BLaER1 (cell line): Measurements from ENCODE around the gene AKAP4.

ENCODE experiments used
- H3K27ac ChIP-seq: shearing (Covaris generic); formaldehyde crosslinking; 2 replicates; pipeline ENCODE4 v1.8.1; 2022
- H3K27me3 ChIP-seq: shearing (Covaris generic); formaldehyde crosslinking; 2 replicates; pipeline ENCODE4 v1.8.1; 2022
- H3K36me3 ChIP-seq: shearing (Covaris generic); formaldehyde crosslinking; 2 replicates; pipeline ENCODE4 v1.8.1; 2022
- H3K4me1 ChIP-seq: shearing (Covaris generic); formaldehyde crosslinking; 2 replicates; pipeline ENCODE4 v1.8.1; 2022
- H3K4me2 ChIP-seq: shearing (Covaris generic); formaldehyde crosslinking; 2 replicates; pipeline ENCODE4 v1.8.1; 2022
- H3K4me3 ChIP-seq: shearing (Covaris generic); formaldehyde crosslinking; 2 replicates; pipeline ENCODE4 v1.8.1; 2022
- H3K9ac ChIP-seq: shearing (Covaris generic); formaldehyde crosslinking; 2 replicates; pipeline ENCODE4 v1.8.1; 2022
- H3K9me3 ChIP-seq: shearing (Covaris generic); formaldehyde crosslinking; 2 replicates; pipeline ENCODE4 v1.8.1; 2022
- H4K20me1 ChIP-seq: shearing (Covaris generic); formaldehyde crosslinking; 2 replicates; pipeline ENCODE4 v1.8.1; 2022
- Cebpa-rat ChIP-seq: shearing (Covaris generic); IDR thresholded peaks from 2 replicates; pipeline ENCODE4 v1.8.1; 2022

The AKAP4 gene

GRCh38 chrX:50200907-50201306, at the start of gene AKAP4:
Gene AKAP4 (minus strand): TSS chrX:50201007. CDS start chrX:50200889, 118 bp downstream.
- Histone ChIP-seq H3K4me1 (peaks cover 6% of the 10 kb centered on the region), H4K20me1 (no peaks in the 10 kb centered on the region; the same call in 1 of the 2 replicates), H3K9ac (no peak within 1 kb of the TSS), H3K36me3 (no peaks in the 10 kb centered on the region), H3K4me3 (no peak within 1 kb of the TSS), H3K27ac (no peak within 1 kb of the TSS), H3K9me3 (no peaks in the 10 kb centered on the region; the same call in 1 of the 2 replicates), H3K4me2 (no peak within 1 kb of the TSS), H3K27me3 (peaks cover 56% of the 10 kb centered on the region)
- no peak for TF ChIP-seq Cebpa-rat

GRCh38 chrX:50211510-50211909, 10.7 kb upstream of the AKAP4 start:
- Histone ChIP-seq H3K27ac (no peak overlapping the region), H4K20me1 (no peaks in the 10 kb centered on the region), H3K9ac (no peak overlapping the region), H3K36me3 (no peaks in the 10 kb centered on the region), H3K4me3 (no peak overlapping the region), H3K27me3 (peaks cover 52% of the 10 kb centered on the region), H3K4me1 (no peaks in the 10 kb centered on the region), H3K4me2 (no peak overlapping the region), H3K9me3 (no peaks in the 10 kb centered on the region)
- no peak for TF ChIP-seq Cebpa-rat

GRCh38 chrX:50206753-50207152, 5.9 kb upstream of the AKAP4 start:
- Histone ChIP-seq H3K4me1 (peaks cover 6% of the 10 kb centered on the region), H3K4me3 (no peak overlapping the region), H3K9me3 (no peaks in the 10 kb centered on the region; the same call in 1 of the 2 replicates), H3K27ac (no peak overlapping the region), H4K20me1 (no peaks in the 10 kb centered on the region; the same call in 1 of the 2 replicates), H3K27me3 (peaks cover 64% of the 10 kb centered on the region), H3K4me2 (no peak overlapping the region), H3K9ac (no peak overlapping the region), H3K36me3 (no peaks in the 10 kb centered on the region)
- TF ChIP-seq Cebpa-rat = no peak

- H3K4me3 ChIP-seq = 0 out of 2 replicates have a peak within 1 kb of the TSS, but pooled peaks have one; percentile 11
- no peaks in the 10 kb centered on the region for H3K36me3 ChIP-seq
- H4K20me1 ChIP-seq = no peaks in the 10 kb centered on the region; the same call in 1 of the 2 replicates
- peak within 1 kb of the TSS; percentile 65 for H3K27ac ChIP-seq
- peaks cover 6% of the 10 kb centered on the region for H3K4me1 ChIP-seq
- H3K4me2 ChIP-seq = peak within 1 kb of the TSS; percentile 49
- TF ChIP-seq Cebpa-rat = no peak
- H3K9ac ChIP-seq = 0 out of 2 replicates have a peak within 1 kb of the TSS, but pooled peaks have one; percentile 4
- no peaks in the 10 kb centered on the region; the same call in 1 of the 2 replicates for H3K9me3 ChIP-seq
- H3K27me3 ChIP-seq = peaks cover 60% of the 10 kb centered on the region
These were observed 3.6 kb upstream of the AKAP4 start, which contains the start of gene CCNB3 for GRCh38 chrX:50204364-50204899. Gene CCNB3 (plus strand): TSS chrX:50204765. CDS start chrX:50285164, 80,399 bp downstream.

- no peak overlapping the region for H3K9ac ChIP-seq
- peaks cover 6% of the 10 kb centered on the region for H3K4me1 ChIP-seq
- no peaks in the 10 kb centered on the region for H3K36me3 ChIP-seq
- no peak for TF ChIP-seq Cebpa-rat
- no peaks in the 10 kb centered on the region; the same call in 1 of the 2 replicates for H3K9me3 ChIP-seq
- H3K27ac ChIP-seq = no peak overlapping the region
- H4K20me1 ChIP-seq = no peaks in the 10 kb centered on the region; the same call in 1 of the 2 replicates
- H3K4me3 ChIP-seq = no peak overlapping the region
- no peak overlapping the region for H3K4me2 ChIP-seq
- peaks cover 54% of the 10 kb centered on the region for H3K27me3 ChIP-seq
These were observed 1.7 kb upstream of the AKAP4 start for GRCh38 chrX:50202539-50202938.

GRCh38 chrX:50198348-50198747, 2.5 kb downstream of the AKAP4 start:
- no peak for TF ChIP-seq Cebpa-rat
- H3K27me3 ChIP-seq = peaks cover 63% of the 10 kb centered on the region
- no peak overlapping the region for H3K9ac ChIP-seq
- H3K9me3 ChIP-seq = no peaks in the 10 kb centered on the region
- no peaks in the 10 kb centered on the region for H3K4me1 ChIP-seq
- H3K36me3 ChIP-seq = no peaks in the 10 kb centered on the region
- H3K4me2 ChIP-seq = no peak overlapping the region
- H4K20me1 ChIP-seq = no peaks in the 10 kb centered on the region; the same call in 1 of the 2 replicates
- no peak overlapping the region for H3K4me3 ChIP-seq
- H3K27ac ChIP-seq = no peak overlapping the region

- Histone ChIP-seq H4K20me1 (peaks cover 3% of the 10 kb centered on the region; the same call in 1 of the 2 replicates), H3K9me3 (no peaks in the 10 kb centered on the region), H3K9ac (no peak overlapping the region), H3K4me2 (no peak overlapping the region), H3K4me1 (no peaks in the 10 kb centered on the region), H3K27ac (no peak overlapping the region), H3K27me3 (peaks cover 97% of the 10 kb centered on the region), H3K36me3 (no peaks in the 10 kb centered on the region), H3K4me3 (no peak overlapping the region)
- no peak for TF ChIP-seq Cebpa-rat
These were observed 11.8 kb downstream of the AKAP4 start for GRCh38 chrX:50188859-50189600.

GRCh38 chrX:50183891-50184290, 16.9 kb downstream of the AKAP4 start:
- H3K4me2 ChIP-seq = no peak overlapping the region
- H3K9me3 ChIP-seq = no peaks in the 10 kb centered on the region
- peaks cover 90% of the 10 kb centered on the region for H3K27me3 ChIP-seq
- no peaks in the 10 kb centered on the region for H3K4me1 ChIP-seq
- H3K36me3 ChIP-seq = no peaks in the 10 kb centered on the region
- H4K20me1 ChIP-seq = peaks cover 7% of the 10 kb centered on the region; the same call in 1 of the 2 replicates
- no peak overlapping the region for H3K4me3 ChIP-seq
- no peak for TF ChIP-seq Cebpa-rat
- no peak overlapping the region for H3K9ac ChIP-seq
- H3K27ac ChIP-seq = no peak overlapping the region

GRCh38 chrX:50180073-50180940, 20.5 kb downstream of the AKAP4 start:
- H3K27ac ChIP-seq = no peak overlapping the region
- H3K36me3 ChIP-seq = no peaks in the 10 kb centered on the region
- H3K27me3 ChIP-seq = peaks cover 84% of the 10 kb centered on the region
- H3K4me1 ChIP-seq = no peaks in the 10 kb centered on the region
- no peak overlapping the region for H3K9ac ChIP-seq
- H3K4me3 ChIP-seq = no peak overlapping the region
- H4K20me1 ChIP-seq = peaks cover 7% of the 10 kb centered on the region; the same call in 1 of the 2 replicates
- no peaks in the 10 kb centered on the region for H3K9me3 ChIP-seq
- TF ChIP-seq Cebpa-rat = no peak
- H3K4me2 ChIP-seq = no peak overlapping the region
